ENCODE measurements around the gene TEK.
"Not testable (repeated sequence)": the region's sequence is repeated elsewhere in the genome, so short reads cannot be mapped to it uniquely, and the experiment has no call there.

The TEK gene

GRCh38 chr9:27108981-27109541 is at the start of gene TEK:
Gene TEK (plus strand): TSS chr9:27109225. CDS start chr9:27109591, 366 bp downstream.
- DNase-seq, result no peak

- no peak for DNase-seq
Measured at GRCh38 chr9:27059412-27059811, 49.6 kb upstream of the TEK start.

- DNase-seq, result no peak
Measured at GRCh38 chr9:27059907-27060306, 49.1 kb upstream of the TEK start.

- DNase-seq, result no peak
Measured at GRCh38 chr9:27065288-27065687, 43.7 kb upstream of the TEK start.

GRCh38 chr9:27073841-27074728 is 34.9 kb upstream of the TEK start:
- no peak for DNase-seq

- no peak for DNase-seq
Measured at GRCh38 chr9:27078685-27079084, 30.3 kb upstream of the TEK start.

- DNase-seq, result no peak
Measured at GRCh38 chr9:27085456-27085855, 23.6 kb upstream of the TEK start.

GRCh38 chr9:27086818-27087680 is 22.0 kb upstream of the TEK start:
- no peak for DNase-seq

GRCh38 chr9:27088981-27089380 is 20.0 kb upstream of the TEK start:
- DNase-seq, result no peak

- DNase-seq, result no peak
Measured at GRCh38 chr9:27089706-27090105, 19.3 kb upstream of the TEK start.

GRCh38 chr9:27090231-27090630 is 18.8 kb upstream of the TEK start:
- DNase-seq, result no peak

GRCh38 chr9:27090711-27091110 is 18.3 kb upstream of the TEK start:
- DNase-seq, result no peak

GRCh38 chr9:27092496-27092895 is 16.5 kb upstream of the TEK start:
- DNase-seq, result not testable (repeated sequence)

GRCh38 chr9:27093384-27094067 is 15.5 kb upstream of the TEK start:
- not testable (repeated sequence) for DNase-seq

- no peak for DNase-seq
Measured at GRCh38 chr9:27094640-27095298, 14.3 kb upstream of the TEK start.

GRCh38 chr9:27107241-27107640 is 1.8 kb upstream of the TEK start:
- no peak for DNase-seq

- no peak for DNase-seq
Measured at GRCh38 chr9:27109621-27110020, 596 bp downstream of the TEK start.

GRCh38 chr9:27110181-27110580 is 1.2 kb downstream of the TEK start:
- DNase-seq, result no peak

GRCh38 chr9:27112235-27112634 is 3.2 kb downstream of the TEK start:
- no peak for DNase-seq

GRCh38 chr9:27117489-27118135 is 8.6 kb downstream of the TEK start:
- DNase-seq, result no peak

- DNase-seq, result no peak
Measured at GRCh38 chr9:27118916-27119315, 9.9 kb downstream of the TEK start.

GRCh38 chr9:27124151-27124550 is 15.1 kb downstream of the TEK start:
- DNase-seq, result no peak
